GM18870 (cell line): ENCODE data around the gene BTN1A1.
A peak's percentile ranks its signal among the peaks of the same experiment; 100 is the strongest.
"Not testable (repeated sequence)": the region's sequence is repeated elsewhere in the genome, so short reads cannot be mapped to it uniquely, and the experiment has no call there.

Source experiments
- ATAC-seq: cut with Tn5 transposase; IDR thresholded peaks from one replicate; pipeline ENCODE4 v1.9.1; 2021; ENCODE audit warnings: moderate library complexity; ENCODE audit not compliant: unreplicated experiment

The BTN1A1 gene

GRCh38 chr6:26507658-26508057 lies 7.6 kb downstream of the BTN1A1 start:
- no peak for ATAC-seq

GRCh38 chr6:26511033-26511432 lies 10.9 kb downstream of the BTN1A1 start:
- ATAC-seq: not testable (repeated sequence)

DNA sequence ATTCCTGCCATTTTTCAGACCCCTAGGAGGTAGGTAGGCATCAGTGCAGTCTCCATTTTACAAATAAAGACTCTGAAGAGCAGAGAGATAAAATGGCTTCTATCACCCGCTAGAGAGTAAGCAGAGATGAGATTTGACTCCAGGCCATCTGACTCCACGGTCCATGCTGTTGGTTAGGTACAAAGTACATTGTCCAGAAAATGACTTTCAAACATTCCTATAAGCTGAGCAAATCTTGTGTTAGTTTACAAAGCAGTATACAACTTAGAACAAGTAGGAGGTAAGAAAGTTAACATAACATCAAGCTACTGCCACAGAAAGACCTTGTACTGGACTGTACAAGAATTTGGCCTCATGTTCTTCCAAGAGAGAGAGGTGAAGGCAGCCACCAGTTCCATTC lies 14.9 kb downstream of the BTN1A1 start:
- no peak for ATAC-seq

- no peak for ATAC-seq
Observed at GRCh38 chr6:26516481-26517427, 16.7 kb downstream of the BTN1A1 start.

DNA sequence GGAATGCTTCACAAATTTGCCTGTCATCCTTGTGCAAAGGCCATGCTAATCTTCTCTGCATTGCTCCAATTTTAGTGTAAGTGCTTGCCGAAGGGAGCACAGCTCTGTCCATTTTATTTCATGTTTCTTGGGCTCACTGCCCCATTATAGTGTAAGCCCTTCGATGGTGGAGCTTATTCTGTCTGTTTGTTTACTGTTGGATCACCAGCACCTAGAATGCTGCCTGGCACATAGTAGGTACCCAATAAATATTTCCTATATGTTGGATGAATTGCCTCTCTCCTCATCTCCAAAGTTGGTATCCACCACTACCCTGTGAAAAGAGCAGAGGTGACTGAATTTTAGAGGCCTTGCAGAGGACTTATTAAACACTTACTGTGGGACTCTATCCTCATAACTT lies 19.3 kb downstream of the BTN1A1 start:
- no peak for ATAC-seq

GRCh38 chr6:26520237-26520849 lies 20.2 kb downstream of the BTN1A1 start:
- no peak for ATAC-seq

- ATAC-seq: peak; percentile 40
Observed at GRCh38 chr6:26520850-26521599, 20.9 kb downstream of the BTN1A1 start.

GRCh38 chr6:26521600-26522391 lies 21.7 kb downstream of the BTN1A1 start:
- ATAC-seq: peak; percentile 39

DNA sequence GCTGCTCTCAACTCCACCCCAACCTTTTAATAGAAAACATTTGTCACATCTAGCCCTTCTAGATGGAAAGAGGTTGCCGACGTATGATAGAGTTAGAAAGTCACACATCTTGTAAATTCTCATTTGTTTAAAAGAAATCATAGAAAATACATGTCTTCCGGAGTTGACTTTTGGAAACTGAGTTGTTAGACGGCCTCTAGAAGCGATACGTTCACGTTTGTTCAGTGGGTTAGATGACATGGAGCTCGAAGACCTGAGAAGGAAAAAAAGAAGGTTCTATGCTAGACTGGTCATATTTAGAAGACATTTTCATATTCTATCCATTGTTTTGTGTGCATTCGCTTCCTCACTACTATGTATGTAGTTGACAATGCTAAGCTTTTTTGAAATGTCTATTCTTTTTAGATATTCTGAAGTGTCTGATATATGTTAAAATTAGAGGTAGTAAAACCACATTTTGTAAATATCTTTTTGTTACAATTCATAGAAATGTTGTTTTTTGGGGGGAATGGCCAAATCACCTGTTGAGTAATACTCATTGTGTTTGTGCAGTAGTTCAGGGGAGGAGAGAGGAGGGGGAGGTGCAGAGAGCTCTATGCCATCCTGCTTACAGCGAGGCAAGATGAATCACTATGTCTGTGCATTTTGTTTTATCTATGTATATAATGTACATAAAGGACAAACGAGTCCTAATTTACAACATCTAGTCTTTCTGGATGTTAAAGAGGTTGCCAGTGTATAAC lies 22.6 kb downstream of the BTN1A1 start:
- not testable (repeated sequence) for ATAC-seq

DNA sequence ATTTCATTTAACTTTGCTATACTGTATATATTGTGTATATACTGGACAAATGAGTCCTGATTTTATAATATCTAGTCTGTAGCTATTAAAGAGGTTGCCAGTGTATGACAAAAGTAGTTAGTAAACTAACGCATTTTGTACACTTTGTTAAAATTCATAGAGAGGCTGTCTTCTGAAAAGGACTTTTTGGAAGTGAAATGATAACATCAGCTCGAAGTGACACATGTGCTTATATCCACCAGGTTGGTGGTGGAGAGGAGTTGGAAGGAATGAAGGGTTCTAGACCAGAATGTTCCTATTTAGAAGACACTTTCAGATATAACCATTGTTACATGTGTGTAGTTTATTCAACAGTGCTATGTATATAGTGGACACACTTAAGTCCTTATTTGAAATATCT lies 24.2 kb downstream of the BTN1A1 start:
- not testable (repeated sequence) for ATAC-seq

- no peak for ATAC-seq
Observed at GRCh38 chr6:26524722-26525370, 24.7 kb downstream of the BTN1A1 start.

- no peak for ATAC-seq
Observed at GRCh38 chr6:26525838-26526237, 25.7 kb downstream of the BTN1A1 start.

- no peak for ATAC-seq
Observed at GRCh38 chr6:26526928-26527327, 26.8 kb downstream of the BTN1A1 start.

GRCh38 chr6:26530203-26530602 lies 30.1 kb downstream of the BTN1A1 start:
- no peak for ATAC-seq

DNA sequence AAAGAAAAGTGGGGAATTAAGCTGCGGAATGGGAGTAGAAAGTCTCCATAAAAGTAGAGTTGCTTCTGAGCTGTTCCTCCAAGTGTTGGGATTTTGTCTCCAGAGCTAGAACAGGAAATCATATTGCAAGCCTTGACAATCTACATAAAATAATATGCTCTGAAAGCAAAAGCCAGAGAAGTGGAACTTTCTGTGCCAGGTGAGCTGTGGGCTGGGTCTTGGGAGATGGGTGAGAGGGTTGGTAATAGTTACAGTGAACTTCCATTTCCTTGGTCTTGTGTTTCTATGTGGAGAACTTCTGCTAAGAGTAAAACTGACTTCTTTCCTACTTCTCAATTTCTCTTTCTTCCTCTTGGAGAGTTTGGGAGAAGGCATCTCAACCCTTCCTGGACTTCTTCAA lies 31.8 kb downstream of the BTN1A1 start:
- no peak for ATAC-seq

GRCh38 chr6:26532699-26533531 lies 32.8 kb downstream of the BTN1A1 start:
- peak; percentile 35 for ATAC-seq

- ATAC-seq: no peak
Observed at GRCh38 chr6:26533532-26533931, 33.4 kb downstream of the BTN1A1 start.

DNA sequence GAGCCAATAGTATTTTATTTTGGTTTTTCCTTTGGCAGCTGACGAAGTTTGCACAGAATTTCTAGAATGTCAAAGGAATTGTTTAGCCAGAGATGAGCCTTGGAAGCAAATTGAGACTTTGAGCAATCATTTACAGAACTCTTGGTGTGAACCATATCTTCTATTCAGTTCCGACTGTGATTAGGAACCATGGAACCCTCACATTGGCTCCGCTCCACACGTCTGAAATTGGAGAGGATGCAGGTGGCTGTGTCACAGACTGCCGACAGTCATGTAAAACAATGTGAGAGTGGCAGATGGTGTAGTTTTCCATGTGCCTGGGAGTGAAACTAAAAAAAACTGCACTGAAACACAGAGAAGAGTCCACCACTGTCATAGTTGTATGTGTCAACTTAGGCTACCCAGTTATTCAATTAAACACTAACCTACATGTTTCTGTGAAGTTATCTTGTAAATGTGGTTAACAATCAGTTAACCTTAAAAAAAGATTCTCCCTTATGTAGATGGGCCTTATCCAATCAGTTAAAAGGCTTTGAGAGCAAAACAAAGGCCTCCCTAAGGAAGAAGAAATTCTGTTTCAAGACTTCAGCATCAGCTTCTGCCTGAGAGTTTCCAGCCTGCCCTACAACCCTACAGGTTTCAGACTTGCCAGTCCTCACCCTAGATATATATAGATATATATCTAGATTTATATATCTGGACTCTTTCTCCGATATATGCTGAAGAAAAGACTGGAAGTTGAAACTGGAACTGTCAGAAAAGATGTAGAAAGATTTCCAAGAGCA lies 34.8 kb downstream of the BTN1A1 start:
- no peak for ATAC-seq
